SK-N-SH (cell line): ENCODE measurements around the gene ATP1A1.

Experiments
- CTCF ChIP-seq: fragments of 200-600 bp; sonication (generic); IDR thresholded peaks from 2 replicates; pipeline ENCODE4 v1.6.1; 2017; ENCODE audit warnings: antibody characterized with exemption, mild to moderate bottlenecking, moderate library complexity
- EP300 ChIP-seq, 2 experiments: IDR thresholded peaks; 2 replicates each; pipeline versions ENCODE4 v1.4.0 to v1.6.1; 2012; ENCODE audit warnings: borderline replicate concordance in 1 of 2, low read depth in 1 of 2, low read length in 1 of 2
- EZH2phosphoT487 ChIP-seq: fragments of 200-600 bp; sonication (generic); IDR thresholded peaks from 2 replicates; pipeline ENCODE4 v1.6.1; 2017; ENCODE audit warnings: low read depth, mixed run types, mild to moderate bottlenecking, antibody characterized with exemption, moderate library complexity, borderline replicate concordance
- FOXM1 ChIP-seq: IDR thresholded peaks from 2 replicates; pipeline ENCODE4 v1.4.0; 2012; ENCODE audit warnings: low read depth, mild to moderate bottlenecking
- POLR2AphosphoS5 ChIP-seq: IDR thresholded peaks from 2 replicates; pipeline ENCODE4 v1.6.1; 2012; ENCODE audit warnings: low read depth, low read length
- RAD21 ChIP-seq: IDR thresholded peaks from 2 replicates; pipeline ENCODE4 v1.6.1; 2012; ENCODE audit warnings: mild to moderate bottlenecking, low read length
- SMC3 ChIP-seq: IDR thresholded peaks from 2 replicates; pipeline ENCODE4 v1.6.1; 2012; ENCODE audit warnings: low read depth, low read length, improper control_type of control experiment
- TF ChIP-seq, protein P1 (sequence below): fragments of 150-350 bp; IDR thresholded peaks from 2 replicates; pipeline ENCODE4 v1.6.1; 2017; ENCODE audit warnings: antibody characterized with exemption, low read length, low read depth, borderline replicate concordance

DNA sequence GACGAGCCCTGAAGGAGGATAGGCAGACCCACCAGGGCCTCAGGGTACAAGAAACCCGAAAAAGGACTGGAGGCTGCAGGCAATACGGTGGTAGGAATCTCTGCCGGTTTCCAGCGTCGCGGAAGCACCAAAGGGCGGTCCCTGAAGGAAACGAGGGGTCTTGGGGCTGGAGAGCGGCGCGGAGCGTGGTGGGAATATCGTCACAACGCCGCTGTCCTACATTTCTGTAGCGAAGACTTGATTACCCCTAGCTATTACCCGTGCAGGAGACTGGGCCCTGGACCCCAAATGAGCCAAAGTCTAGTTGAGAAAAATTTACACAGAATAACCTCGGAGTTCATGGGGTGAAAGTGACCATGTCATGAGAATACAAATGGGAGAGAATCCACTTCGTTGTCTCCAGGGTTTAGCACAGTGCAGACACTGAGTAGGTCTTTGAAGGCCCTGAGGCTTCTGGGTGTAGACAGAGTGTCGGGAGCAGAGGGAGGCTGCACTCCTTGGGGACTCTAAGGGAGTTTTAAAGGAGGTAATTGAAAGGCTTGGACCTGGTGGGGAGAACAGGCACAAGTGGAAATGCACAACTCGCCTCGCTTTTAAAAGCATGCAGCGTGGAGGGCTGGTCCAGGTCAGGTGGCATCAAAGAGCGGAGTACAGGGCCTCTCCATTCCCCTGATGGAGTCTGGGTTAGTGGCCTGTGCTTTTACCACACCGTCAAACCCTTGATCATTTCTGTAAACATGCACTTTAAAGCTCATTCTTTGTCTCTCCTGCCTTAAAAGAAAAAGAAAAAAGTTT is 1.5 kb downstream of the ATP1A1 start:
- no peak for TF ChIP-seq RAD21
- no peak for TF ChIP-seq POLR2AphosphoS5
- no peak for TF ChIP-seq EZH2phosphoT487
- no peak for TF ChIP-seq CTCF
- TF ChIP-seq SMC3 = no peak
- TF ChIP-seq, protein P1, sequence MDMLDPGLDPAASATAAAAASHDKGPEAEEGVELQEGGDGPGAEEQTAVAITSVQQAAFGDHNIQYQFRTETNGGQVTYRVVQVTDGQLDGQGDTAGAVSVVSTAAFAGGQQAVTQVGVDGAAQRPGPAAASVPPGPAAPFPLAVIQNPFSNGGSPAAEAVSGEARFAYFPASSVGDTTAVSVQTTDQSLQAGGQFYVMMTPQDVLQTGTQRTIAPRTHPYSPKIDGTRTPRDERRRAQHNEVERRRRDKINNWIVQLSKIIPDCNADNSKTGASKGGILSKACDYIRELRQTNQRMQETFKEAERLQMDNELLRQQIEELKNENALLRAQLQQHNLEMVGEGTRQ = no peak
- TF ChIP-seq FOXM1 = no peak
- TF ChIP-seq EP300 (IDR thresholded peaks at IDR 0.05; ENCODE audit: borderline replicate concordance in 1 of 2, low read depth in 1 of 2, low read length in 1 of 2) = no peak
